Loucy (cell line): ENCODE results near the gene C10orf105.
A peak's percentile ranks its signal among the peaks of the same experiment; 100 is the strongest.

Experiments used
- H2AFZ ChIP-seq: fragments of 200-600 bp; sonication (generic); 2 replicates; pipeline ENCODE4 v1.6.0; 2016; ENCODE audit warnings: antibody characterized with exemption, mild to moderate bottlenecking, low read length, moderate library complexity
- H3F3A ChIP-seq: fragments of 200-600 bp; 2 replicates; pipeline ENCODE4 v1.6.0; 2016; ENCODE audit warnings: antibody characterized with exemption, low read depth, mild to moderate bottlenecking
- H3K27me3 ChIP-seq: fragments of 200-600 bp; sonication (generic); 2 replicates; pipeline ENCODE4 v1.6.1; 2014; ENCODE audit warnings: low read length, mild to moderate bottlenecking; ENCODE audit not compliant: insufficient read depth, poor library complexity, severe bottlenecking
- H3K36me3 ChIP-seq: fragments of 200-600 bp; sonication (generic); 2 replicates; pipeline ENCODE4 v1.6.1; 2016; ENCODE audit warnings: low read length; ENCODE audit not compliant: insufficient read depth
- H3K4me1 ChIP-seq: fragments of 200-600 bp; sonication (generic); 2 replicates; pipeline ENCODE4 v1.5.1; 2014; ENCODE audit warnings: low read length, mild to moderate bottlenecking; ENCODE audit not compliant: insufficient read depth, poor library complexity, severe bottlenecking
- H3K4me2 ChIP-seq: fragments of 200-600 bp; sonication (generic); 2 replicates; pipeline ENCODE4 v1.6.0; 2014; ENCODE audit warnings: antibody characterized with exemption, low read length, low read depth, mild to moderate bottlenecking; ENCODE audit not compliant: poor library complexity, severe bottlenecking
- H3K4me3 ChIP-seq: fragments of 200-600 bp; sonication (generic); 2 replicates; pipeline ENCODE4 v1.5.1; 2014; ENCODE audit warnings: low read length, mild to moderate bottlenecking, mixed read lengths; ENCODE audit not compliant: poor library complexity, severe bottlenecking
- H3K79me2 ChIP-seq: fragments of 200-600 bp; sonication (generic); 2 replicates; pipeline ENCODE4 v1.6.1; 2014; ENCODE audit warnings: low read length; ENCODE audit not compliant: insufficient read depth
- H3K9ac ChIP-seq: fragments of 200-600 bp; sonication (generic); 2 replicates; pipeline ENCODE4 v1.6.0; 2014; ENCODE audit warnings: mild to moderate bottlenecking, low read depth, low read length, moderate library complexity; ENCODE audit not compliant: poor library complexity, severe bottlenecking
- H3K9me2 ChIP-seq: fragments of 200-600 bp; sonication (generic); replicated peaks from 2 replicates; pipeline ENCODE4 v1.6.1; 2016; ENCODE audit warnings: low read depth, low read length, mixed read lengths
- H3K9me3 ChIP-seq: fragments of 200-600 bp; sonication (generic); 2 replicates; pipeline ENCODE4 v1.6.1; 2014; ENCODE audit warnings: mild to moderate bottlenecking, antibody characterized with exemption, low read length, low read depth; ENCODE audit not compliant: insufficient read depth
- H4K20me1 ChIP-seq: fragments of 200-600 bp; sonication (generic); 2 replicates; pipeline ENCODE4 v1.6.0; 2014; ENCODE audit warnings: antibody characterized with exemption, low read length, mild to moderate bottlenecking; ENCODE audit not compliant: insufficient read depth, poor library complexity, severe bottlenecking
- EZH2phosphoT487 ChIP-seq: fragments of 200-600 bp; IDR thresholded peaks from 2 replicates; pipeline ENCODE4 v1.6.1; 2018; ENCODE audit warnings: antibody characterized with exemption, mild to moderate bottlenecking, moderate library complexity, borderline replicate concordance
- TF ChIP-seq, protein P1 (sequence below): fragments of 200-600 bp; sonication (generic); conservative IDR thresholded peaks from 2 replicates; pipeline ENCODE4 v1.5.1; 2014; ENCODE audit warnings: mild to moderate bottlenecking, antibody characterized with exemption, low read length

C10orf105 gene

DNA sequence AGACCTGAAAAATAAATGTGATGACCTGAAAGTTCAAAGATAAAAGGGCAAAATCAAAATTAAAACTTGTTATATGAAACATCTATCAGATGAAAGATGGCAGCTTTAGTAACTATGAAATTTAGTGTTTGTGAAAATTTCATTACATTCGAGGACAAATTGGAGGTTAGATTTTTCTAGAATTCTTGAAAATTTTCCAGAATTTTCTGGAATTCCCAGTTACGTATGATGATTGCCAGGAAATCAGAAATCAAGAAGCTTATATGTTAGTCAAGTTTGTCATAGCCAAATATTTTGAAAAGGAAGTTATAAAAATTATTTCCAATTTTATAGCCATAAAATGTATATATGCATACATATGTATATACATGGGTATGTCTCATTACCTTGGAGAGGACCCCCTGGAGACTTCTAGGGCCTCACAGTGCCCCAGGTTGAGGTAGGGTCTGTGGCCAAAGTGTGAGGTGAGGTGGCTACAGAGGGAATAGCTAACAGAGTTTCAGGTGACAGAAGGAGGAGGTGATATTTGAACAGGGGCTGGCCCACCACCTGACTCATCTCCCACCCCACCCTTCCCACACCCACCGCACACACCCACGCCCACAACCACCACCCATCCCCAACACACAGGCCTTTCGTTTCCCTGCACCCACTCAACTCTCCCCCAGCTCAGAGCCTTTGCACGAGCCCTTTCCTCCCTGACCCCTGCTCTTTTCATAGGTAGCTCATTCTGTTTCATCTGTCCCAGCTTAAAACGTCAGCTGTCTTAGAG lies 21.5 kb downstream of the C10orf105 start:
- no peaks in the 10 kb centered on the region for H3K4me1 ChIP-seq
- no peaks in the 10 kb centered on the region for H3K27me3 ChIP-seq
- no peak overlapping the region for H3K4me2 ChIP-seq
- TF ChIP-seq, protein P1, sequence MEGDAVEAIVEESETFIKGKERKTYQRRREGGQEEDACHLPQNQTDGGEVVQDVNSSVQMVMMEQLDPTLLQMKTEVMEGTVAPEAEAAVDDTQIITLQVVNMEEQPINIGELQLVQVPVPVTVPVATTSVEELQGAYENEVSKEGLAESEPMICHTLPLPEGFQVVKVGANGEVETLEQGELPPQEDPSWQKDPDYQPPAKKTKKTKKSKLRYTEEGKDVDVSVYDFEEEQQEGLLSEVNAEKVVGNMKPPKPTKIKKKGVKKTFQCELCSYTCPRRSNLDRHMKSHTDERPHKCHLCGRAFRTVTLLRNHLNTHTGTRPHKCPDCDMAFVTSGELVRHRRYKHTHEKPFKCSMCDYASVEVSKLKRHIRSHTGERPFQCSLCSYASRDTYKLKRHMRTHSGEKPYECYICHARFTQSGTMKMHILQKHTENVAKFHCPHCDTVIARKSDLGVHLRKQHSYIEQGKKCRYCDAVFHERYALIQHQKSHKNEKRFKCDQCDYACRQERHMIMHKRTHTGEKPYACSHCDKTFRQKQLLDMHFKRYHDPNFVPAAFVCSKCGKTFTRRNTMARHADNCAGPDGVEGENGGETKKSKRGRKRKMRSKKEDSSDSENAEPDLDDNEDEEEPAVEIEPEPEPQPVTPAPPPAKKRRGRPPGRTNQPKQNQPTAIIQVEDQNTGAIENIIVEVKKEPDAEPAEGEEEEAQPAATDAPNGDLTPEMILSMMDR: no peak
- TF ChIP-seq EZH2phosphoT487: no peak
- H3K9ac ChIP-seq: no peak overlapping the region
- no peaks in the 10 kb centered on the region for H3K9me2 ChIP-seq
- no peak overlapping the region for H2AFZ ChIP-seq
- no peaks in the 10 kb centered on the region for H4K20me1 ChIP-seq
- H3K79me2 ChIP-seq: no peaks in the 10 kb centered on the region
- no peaks in the 10 kb centered on the region for H3K36me3 ChIP-seq
- H3K9me3 ChIP-seq: no peaks in the 10 kb centered on the region
- no peak overlapping the region for H3K4me3 ChIP-seq
- no peaks in the 10 kb centered on the region for H3F3A ChIP-seq

DNA sequence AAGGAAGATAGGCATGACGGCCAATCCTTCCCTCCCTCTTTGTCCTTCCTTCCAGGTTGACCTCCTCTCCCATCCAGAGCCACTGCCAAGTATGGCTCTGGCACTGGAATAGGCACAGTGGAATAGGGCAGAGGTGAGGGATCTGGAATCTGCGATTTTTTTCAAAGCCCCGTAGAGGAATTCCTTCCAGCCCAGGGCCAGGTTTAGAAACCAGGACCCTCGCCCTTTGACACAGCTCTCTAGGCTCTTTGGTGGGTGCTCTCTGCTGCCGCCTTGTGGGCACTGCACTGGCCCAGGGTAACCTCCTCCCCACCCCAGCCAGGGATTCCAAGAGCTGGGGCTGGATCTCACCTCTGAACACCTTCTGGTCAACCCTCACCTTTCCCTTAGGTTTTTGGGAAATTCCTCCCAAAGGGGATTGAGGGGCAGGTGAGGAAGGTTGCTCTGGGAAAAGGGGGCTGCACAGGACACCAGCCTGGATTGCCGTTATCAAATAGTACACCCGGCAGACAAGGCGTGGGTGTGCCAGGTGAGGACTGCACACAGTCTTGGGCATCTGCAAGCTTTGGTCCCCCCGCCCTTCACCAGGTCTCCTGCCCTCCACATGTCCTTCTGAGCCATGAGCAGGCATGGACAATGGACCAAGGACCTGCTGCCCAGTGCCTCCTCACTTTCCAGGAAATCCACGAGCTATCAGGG lies 22.8 kb downstream of the C10orf105 start:
- Histone ChIP-seq H3F3A (no peaks in the 10 kb centered on the region), H3K9ac (no peak overlapping the region), H3K4me3 (no peak overlapping the region), H3K36me3 (no peaks in the 10 kb centered on the region), H3K9me3 (no peaks in the 10 kb centered on the region), H4K20me1 (no peaks in the 10 kb centered on the region), H3K4me2 (no peak overlapping the region), H3K4me1 (no peaks in the 10 kb centered on the region), H3K27me3 (no peaks in the 10 kb centered on the region), H2AFZ (peak overlapping the region; percentile 51; the same call in 1 of the 2 replicates), H3K79me2 (no peaks in the 10 kb centered on the region), H3K9me2 (no peaks in the 10 kb centered on the region)
- TF ChIP-seq, protein P1: peak; percentile 95
- no peak for TF ChIP-seq EZH2phosphoT487

DNA sequence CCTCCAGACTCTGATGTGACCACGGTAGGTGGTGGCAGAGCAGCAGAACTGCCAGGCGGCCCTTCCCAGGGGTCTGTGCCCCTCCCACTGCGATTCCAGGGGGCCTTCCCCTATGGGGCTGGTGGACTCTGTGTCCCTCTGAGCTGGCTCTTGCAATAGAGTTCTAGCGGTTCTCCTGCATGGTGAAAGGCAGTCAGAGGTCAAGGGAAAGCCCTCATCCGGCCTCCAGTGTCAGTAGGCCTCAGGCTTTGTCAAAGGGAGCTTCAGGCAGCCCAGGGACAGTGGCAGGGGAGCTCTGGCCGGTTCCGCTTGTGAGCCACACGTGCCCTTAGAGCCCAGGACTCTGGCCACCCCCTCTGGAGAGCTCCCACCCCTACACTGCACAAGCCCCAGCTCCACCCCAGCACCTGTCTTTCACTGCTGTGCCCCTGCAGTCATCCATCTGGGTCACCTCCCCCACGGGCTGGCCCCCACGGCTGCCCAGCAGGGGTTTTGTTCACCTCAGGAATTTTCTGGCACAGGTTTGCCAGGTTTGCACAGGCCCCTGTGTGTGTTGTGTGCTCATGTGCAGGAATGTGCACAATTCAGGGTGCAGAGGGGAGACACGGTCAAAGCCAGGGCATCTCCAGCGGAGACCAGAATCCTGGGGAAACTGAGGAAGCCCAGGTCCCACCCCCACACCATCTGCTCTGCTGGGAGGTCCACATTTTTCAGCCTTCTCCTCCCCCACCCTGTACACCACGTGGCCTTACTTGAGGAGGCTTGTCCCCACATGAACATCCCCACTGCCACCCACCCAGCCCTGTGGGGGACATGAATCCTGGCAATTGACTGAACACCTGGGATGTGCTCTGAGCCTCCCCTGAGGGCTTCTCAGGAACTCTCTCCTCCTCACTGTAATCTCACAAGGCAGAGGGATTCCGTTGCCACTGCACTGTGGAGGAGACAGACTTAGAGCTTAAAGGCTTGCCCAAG lies 23.8 kb downstream of the C10orf105 start:
- H3F3A ChIP-seq: no peaks in the 10 kb centered on the region
- H2AFZ ChIP-seq: no peak overlapping the region
- no peak for TF ChIP-seq EZH2phosphoT487
- TF ChIP-seq, protein P1: no peak
- H3K27me3 ChIP-seq: no peaks in the 10 kb centered on the region
- no peaks in the 10 kb centered on the region for H3K36me3 ChIP-seq
- no peaks in the 10 kb centered on the region for H3K79me2 ChIP-seq
- H3K9ac ChIP-seq: no peak overlapping the region
- H3K9me3 ChIP-seq: no peaks in the 10 kb centered on the region
- H3K9me2 ChIP-seq: no peaks in the 10 kb centered on the region
- no peak overlapping the region for H3K4me2 ChIP-seq
- H3K4me1 ChIP-seq: no peaks in the 10 kb centered on the region
- H4K20me1 ChIP-seq: no peaks in the 10 kb centered on the region
- H3K4me3 ChIP-seq: no peak overlapping the region
